Dermis blood vessel endothelial cell (primary cell): ENCODE results near the gene TAF5. TPM values are rescaled to one million over a fixed set of nuclear protein-coding genes. Genes with fewer than 3 reads are reported as not detected.
"Not testable (repeated sequence)": the region's sequence is repeated elsewhere in the genome, so short reads cannot be mapped to it uniquely, and the experiment has no call there.

Source experiments
- DNase-seq: peaks from one replicate; pipeline ENCODE4 v3.0.0; 2010
- total RNA-seq: library from RNA; depleted of rRNA; stranded (reverse); fragments of >200 nt; gene quantifications from 2 replicates; pipeline ENCODE4 v1.2.3, GENCODE V29; 2014

The TAF5 gene
- total RNA-seq, result 7.5 and 9.4 TPM in 2 replicates

DNA sequence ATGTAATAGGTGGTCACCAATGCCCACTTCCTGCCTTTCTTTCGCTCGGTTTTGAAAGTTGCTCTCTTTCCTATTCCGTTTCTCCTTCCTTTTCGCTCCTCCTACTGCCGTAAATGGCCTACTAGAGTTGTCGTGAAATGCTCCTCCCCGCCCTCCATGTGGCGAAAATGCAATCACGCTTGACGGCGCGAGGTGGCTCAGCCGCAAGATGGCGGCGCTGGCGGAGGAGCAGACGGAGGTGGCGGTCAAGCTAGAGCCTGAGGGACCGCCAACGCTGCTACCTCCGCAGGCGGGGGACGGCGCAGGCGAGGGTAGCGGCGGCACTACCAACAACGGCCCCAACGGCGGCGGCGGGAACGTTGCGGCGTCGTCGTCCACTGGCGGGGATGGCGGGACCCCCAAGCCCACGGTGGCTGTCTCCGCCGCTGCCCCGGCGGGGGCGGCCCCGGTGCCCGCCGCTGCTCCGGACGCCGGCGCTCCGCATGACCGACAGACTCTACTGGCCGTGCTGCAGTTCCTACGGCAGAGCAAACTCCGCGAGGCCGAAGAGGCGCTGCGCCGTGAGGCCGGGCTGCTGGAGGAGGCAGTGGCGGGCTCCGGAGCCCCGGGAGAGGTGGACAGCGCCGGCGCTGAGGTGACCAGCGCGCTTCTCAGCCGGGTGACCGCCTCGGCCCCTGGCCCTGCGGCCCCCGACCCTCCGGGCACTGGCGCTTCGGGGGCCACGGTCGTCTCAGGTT, at the start of gene TAF5:
Gene TAF5 (plus strand): TSS at position 195 of the 737 bp plus-strand sequence. CDS start 14 bp downstream, at position 209.
- peak; percentile 97 for DNase-seq

DNA sequence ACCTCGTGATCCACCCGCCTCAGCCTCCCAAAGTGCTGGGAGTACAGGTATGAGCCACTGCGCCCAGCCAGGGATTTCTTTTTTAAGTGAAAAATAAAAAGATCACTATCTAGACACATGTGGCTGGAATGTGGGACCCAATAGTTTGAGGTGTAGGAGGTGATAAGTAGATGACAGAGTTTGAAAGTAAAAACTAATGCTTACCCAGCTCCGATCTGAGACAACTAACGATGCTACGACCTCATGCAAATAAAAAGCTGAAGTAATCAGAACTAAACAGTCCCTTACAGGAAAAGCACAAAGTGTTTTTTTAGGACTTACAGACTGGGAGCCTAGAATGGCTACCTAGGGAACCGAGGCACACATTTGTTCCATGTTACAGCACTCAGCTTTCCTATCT, 39.9 kb upstream of the TAF5 start:
- DNase-seq, result no peak

DNA sequence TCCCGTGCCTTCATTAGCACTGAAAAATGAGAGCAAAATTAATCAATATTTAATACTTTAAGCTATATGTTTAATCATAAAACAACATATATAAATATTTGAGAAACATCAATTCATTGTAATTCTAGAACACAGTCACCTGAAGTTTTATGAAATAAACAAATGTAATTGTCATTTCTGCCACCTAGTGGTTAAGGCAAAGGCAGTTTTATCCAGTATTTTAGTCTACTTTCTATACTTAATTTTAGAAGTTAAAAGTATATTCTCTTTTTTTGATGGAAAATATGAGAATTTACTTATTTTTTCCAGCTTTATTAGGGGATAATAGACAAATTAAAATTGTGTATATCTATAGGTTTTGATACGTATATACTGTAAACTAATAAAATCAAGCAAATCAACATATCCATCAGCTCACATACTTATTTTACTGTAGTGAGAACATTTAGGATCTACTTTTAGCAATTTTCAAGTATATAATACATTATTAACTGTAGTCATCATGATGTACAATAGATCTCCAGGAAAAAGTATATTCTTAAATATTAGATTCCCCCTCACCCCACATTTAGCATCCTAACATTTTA, 33.7 kb upstream of the TAF5 start:
- peak; percentile 54 for DNase-seq

DNA sequence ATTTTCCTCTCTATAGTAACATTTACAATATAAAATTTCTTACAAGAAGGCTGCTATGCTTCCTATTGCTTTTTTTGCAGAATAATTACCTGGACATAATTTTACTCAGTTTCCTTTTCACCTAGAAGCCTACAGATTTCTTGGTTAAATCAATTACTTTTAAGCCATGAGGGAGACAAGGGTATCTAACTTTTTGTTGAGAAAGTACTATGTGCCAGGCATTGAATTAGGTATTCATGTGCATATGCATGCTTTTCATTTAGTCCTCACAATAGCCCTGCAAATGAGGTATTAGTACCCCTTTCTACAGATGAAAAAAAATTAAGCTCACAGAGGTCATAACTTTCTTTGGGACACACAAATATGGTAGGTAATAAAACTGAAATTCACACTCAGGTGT, 33.2 kb upstream of the TAF5 start:
- no peak for DNase-seq

DNA sequence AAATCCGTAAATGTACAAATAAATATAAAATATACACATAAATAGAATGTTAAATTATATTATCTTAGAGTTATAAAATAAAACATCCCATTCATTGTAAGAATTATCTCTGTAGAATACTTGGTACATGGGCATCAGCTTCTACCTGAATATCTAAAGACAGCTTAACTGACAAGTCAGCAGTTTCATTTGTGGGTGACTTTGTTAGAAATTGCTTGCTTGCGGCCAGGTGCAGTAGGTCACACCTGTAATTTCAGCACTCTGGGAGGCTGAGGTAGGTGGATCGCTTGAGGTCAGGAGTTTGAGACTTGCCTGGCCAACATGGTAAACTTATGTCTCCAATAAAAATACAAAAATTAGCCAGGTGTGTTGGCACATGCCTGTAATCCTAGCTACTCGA, 31.4 kb upstream of the TAF5 start:
- DNase-seq, result no peak

DNA sequence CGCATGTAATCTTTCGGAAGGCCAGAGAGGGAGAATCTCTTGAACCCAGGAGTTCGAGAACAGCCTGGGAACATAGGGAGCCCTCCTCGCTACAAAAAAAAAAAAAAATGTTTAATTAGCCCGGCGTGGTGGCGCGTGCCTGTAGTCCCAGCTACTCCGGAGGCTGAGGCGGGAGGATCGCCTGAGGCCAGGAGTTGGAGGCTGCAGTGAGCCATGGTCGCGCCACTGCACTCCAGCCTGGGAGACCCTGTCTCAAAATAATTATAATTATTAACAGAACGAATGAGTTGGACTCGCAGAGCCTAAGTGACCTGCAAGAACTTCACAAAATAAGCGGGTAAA, 17.6 kb upstream of the TAF5 start:
- DNase-seq, result peak; percentile 4

DNA sequence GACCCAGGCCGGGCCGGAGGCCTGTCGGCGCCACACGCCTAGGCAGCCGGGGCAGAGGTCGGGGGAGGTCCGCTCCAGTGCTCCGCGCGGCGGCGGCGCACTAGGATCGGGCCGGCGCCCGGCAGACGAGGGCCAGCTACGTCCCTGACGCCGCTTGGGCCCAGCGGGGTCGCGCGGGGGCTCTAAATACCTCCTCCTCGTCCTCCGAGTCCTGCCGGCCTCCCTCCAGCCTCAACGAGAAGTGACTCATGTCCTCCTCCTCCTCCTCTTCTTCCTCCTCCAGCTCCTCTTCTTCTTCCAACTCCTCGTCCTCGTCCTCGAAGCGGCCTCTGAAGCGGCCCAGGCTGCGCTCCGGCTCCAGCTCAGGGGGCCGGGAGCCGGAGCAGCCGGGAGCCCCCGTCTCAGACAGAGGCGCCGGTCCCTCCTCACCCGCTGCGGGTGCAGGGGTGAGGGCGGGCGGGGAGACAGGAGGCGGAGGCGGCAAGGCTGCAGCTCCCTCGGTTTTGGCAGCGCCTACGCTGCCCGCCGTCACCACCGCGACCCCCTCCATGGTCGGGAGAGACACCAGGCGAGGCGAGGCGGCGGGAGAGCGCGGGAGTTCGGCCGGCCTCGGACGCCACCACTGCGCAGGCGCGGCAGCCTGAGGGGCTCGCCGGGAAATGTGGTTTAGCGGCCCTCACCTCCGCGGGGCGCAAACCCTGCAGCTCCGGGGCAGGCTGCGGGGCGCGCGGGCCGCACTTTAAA, 17.1 kb upstream of the TAF5 start, which contains the start of gene PCGF6:
Gene PCGF6 (minus strand): TSS at position 624 of the 744 bp plus-strand sequence. CDS start 74 bp downstream, at position 550.
- DNase-seq, result peak; percentile 89

DNA sequence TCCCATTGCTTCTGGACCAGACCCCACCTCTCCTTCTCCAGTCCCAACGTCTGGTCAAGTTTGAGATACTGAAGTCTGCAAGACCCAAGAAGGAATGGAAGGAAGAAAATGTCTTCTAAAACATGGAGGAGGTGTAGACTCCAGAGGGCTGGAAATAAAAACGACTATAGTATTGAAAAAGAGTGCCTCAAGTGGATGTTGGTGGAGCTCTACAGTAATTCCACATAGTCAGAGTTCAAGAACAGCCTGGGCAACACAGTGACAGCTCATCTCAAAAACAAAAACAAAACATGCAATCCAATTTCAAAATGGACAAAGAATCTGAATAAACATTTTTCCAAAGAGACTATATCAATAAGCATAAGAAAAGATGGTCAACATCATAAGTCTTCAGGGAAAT, 14.5 kb upstream of the TAF5 start:
- DNase-seq, result no peak

DNA sequence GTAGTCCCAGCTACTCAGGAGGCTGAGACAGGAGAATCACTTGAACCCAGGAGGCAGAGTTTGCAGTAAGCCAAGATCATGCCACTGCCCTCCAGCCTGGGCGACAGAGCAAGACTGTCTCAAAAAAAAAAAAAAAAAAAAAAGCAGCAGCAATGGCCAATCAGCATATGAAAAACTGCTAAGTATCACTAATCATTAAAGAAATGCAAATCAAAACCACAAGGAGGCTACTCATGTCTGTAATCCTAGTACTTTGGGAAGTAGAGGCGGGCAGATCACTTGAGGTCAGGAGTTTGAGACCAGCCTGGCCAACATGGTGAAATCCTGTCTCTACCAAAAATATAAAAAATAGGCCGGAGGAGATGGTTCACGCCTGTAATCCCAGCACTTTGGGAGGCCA, 13.2 kb upstream of the TAF5 start:
- not testable (repeated sequence) for DNase-seq

DNA sequence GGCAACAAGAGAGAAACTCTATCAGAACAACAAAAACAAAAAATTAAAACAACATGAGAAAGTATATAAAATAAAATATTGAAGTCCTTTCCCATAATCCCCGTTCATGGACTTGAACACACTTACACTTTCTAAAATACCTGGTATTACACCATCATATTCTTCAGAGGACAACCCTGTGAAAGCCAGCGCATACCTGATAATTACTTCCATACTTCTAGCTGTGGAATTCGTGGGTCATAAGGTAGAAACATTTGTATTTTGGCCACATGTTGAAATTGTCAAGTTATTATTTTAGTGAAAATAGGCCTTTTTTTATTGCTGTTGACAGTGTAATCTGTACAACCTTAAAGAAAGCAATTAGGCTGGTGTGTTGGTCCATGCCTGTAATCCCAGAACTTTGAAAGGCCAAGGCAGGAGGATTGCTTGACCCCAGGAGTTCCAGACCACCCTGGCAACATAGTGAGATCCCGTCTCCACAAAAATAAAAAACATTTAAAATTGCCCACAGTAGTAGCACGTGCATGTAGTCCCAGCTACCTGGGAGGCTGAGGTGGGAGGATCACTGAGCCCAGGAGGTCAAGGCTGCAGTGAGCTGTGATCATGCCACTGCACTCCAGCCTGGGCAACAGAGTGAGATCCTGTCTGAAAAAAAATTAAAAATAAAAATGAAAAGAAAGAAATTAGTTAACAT, 11.7 kb upstream of the TAF5 start:
- no peak for DNase-seq

DNA sequence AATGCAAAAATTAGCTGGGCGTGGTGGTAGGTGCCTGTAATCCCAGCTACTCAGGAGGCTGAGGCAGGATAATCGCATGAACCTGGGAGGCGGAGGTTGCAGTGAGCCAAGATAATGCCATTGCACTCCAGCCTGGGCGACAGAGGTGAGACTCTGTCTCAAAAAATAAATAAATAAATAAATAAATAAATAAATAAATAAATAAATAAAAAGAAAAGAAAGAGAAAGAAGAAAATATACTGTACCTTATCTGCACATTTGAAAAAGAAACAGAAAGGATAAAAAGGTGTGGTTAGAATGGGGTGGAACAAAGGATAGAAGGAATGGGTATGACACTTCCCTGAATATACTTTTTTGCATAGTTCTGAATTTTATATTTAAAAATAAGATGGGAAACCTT, 8.3 kb upstream of the TAF5 start:
- DNase-seq, result not testable (repeated sequence)

DNA sequence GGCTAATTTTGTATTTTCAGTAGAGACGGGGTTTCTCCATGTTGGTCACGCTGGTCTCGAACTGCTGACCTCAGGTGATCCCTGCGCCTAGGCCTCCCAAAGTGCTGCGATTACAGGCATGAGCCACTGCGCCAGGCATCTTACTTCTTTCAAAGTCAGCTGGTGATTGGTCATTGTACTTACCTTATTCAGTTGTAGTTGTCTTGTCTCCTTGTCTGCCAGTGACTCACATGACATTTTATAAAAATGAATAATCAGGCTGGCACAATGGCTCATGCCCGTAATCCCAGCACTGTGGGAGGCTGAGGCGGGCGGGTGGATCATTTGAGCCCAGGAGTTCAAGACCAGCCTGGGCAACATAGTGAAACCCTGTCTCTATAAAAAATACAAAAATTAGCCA, 7.0 kb upstream of the TAF5 start:
- not testable (repeated sequence) for DNase-seq

DNA sequence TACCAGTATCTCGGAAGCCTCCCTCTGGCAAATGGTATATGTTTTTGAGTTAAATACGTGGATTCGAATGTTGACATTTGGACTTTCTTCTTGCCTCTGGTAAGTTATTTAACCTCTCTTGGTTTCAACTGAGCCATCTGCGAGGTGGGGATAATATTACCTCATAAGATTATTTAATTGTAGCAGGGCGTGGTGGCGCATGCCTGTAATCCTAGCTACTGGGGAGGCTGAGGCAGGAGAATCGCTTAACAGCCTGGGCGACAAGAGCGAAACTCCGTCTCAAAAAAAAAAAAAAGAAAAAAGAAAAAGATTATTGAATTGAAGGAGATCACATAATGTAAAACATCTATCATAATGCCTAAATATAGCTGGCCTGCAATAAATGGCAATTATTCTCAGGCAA, 396 bp upstream of the TAF5 start:
- no peak for DNase-seq

DNA sequence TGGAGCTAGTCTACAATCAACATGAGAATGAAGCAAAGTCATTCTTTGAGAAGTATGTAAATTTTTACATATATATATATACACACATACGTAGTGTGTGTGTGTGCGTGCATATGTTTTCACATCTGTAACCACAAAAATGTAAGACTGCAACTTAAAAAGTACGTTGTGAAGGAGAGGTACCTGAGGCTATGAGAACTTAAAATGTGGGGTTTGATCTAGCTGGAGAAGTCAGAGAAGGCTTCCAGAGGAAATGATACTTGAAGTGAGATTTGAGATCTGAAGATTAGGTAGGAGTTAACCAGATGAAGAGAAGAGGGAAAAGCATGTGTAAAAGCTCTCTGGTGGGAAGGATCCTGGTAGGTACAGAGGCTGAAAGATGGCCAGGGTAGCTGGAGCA, 5.8 kb downstream of the TAF5 start:
- DNase-seq, result no peak

DNA sequence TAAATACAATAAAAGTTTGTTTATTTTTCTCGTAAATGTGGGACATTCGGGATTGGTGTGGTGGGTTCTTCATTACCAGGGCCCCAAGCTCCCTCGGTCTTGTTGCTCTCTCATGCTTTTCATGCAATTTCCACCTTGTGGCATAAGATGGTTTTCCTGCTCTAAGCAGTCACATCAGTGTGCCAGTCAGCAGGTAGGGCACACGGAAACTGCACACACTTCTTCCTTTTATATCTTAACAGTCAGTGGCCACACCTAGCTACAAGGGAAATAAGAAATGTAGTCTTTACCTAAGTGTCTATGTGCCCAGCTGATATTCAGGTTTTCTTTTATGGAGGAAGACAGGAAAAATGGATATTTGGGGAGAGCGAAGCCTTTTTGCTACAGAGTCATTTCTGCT, 6.5 kb downstream of the TAF5 start:
- no peak for DNase-seq

DNA sequence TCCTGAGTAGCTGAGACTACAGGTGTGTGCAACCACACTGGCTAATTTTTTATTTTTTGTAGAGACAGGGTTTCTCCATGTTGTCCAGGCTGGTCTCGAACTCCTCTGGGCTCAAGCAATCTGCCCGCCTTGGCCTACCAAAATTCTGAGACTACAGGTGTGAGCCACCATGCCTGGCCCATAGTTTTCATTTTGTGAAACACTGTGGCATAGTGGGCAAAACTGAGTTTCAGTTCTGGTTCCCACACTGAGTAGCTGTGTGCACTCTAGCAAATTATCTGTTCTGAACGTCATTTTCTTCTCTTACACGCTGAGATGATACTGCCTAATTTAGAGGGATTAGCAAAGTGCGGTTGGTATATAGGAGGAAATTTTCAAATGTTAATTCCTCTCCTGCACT, 15.0 kb downstream of the TAF5 start:
- no peak for DNase-seq

DNA sequence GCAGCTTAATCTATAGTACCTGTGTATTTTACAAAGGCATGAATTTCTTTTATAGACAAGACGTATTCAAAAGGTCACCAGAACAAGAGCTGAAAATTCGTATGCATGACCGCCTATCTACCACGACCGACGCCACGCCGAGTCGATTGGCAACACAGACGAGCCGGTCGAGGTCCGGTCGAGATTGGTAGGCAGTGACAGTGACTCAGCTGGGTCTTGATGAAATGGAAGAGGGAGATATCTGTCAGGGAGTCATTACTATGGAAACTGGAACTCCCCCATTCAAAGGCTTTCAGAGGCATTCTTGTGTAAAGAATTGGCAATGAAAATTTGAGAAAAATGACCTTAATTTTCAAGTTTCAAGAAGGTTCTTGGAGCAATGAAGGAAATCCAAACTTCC, 26.4 kb downstream of the TAF5 start:
- DNase-seq, result no peak

DNA sequence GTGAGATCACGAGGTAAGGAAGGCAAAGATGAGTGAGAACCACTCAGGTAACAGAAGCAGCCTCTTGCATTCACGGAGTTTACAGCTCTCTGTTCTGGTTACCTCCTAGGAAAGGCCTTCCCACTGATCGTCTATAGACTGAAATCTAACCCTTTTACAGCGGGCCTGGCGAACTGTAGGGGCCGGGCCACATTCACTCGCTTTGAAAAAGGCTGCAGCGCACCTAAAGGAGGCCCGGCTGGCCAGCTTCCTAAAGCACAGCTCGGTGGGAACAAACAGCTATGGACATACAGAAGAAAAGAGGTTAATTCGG, 27.9 kb downstream of the TAF5 start:
- peak; percentile 37 for DNase-seq

DNA sequence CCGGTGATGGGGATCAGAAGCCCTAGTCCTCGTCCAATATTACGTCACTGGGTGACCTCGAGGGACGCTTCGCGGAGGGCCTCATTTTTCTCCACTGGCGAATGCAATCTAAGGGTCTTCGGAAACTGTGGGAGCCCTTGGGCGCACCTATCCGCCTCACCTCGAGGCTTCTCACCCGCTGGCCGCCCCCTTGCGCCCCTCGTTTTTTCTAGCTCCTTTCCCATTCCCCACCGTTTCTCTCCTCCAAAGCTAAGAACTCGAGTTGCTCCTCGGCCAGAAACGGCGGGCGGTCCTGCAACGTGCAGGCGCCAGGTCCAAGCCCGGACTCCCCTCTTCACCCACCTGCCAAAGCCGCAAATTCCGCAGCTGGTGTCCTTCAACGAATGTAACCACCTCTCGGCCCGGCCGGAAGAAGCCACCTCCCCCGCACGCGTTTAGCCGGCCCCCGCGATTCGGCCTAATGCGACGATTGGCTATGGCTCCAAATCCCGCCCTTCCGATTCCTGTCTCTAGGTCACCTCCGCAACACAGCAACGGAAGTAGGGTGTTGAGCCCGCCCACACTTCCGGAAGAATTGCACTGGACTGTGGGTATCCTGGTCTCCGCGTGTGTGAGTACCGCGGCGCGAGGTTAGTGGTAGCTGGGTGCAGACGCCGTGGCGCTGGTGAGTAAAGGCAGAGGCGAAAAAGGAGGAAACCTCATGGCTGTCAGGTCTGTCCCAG, 28.5 kb downstream of the TAF5 start, which contains the start of the genes ATP5MK and PDCD11:
Gene ATP5MK (minus strand): TSS at position 409 of the 722 bp plus-strand sequence. CDS start 4,018 bp downstream, outside the sequence.
Gene PDCD11 (plus strand): TSS at position 560 of the 722 bp plus-strand sequence. CDS start 1,801 bp downstream, outside the sequence.
- DNase-seq, result peak; percentile 99

DNA sequence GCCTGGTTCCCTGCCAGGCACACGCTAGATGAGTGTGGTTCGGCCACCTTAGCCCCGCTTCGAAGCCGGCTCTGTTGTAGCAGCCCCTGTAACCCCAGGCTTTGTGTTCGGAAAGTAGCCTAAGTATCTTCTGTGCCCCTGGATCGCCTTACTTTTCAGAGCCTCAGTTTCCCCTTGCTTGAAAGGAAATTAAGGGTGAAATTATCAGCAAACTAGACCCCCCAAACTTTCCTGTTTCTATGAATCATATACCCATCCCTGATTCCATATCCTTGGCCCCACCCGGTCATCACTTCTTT, 29.0 kb downstream of the TAF5 start:
- no peak for DNase-seq

DNA sequence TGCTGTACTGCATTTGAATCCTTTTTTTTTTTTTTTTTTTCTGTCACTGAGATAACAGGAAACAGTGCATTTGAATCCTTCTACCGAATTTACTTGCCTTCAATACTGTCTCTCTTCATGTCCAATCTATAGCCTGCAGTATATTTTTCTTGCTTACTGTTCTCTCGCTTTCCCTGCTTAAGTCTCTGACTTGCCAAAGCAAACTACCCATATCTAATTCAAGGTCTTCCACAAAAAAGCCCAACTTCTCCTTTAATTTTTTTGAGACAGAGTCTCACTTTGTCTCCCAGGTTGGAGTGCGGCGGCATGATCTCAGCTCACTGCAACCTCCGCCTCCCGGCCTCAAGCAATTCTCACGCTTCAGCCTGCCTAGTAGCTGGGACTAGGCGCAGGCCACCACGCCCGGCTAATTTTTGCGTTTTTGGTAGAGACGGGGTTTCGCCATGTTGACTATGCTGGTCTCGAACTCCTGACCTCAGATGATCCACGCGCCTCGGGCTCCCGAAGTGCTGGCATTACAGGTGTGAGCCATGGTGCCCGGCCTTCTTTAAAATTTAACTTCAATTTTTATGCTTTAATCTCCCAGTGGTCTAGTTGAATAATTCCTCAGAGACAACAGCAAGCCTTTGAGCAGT, 29.5 kb downstream of the TAF5 start:
- DNase-seq, result no peak

DNA sequence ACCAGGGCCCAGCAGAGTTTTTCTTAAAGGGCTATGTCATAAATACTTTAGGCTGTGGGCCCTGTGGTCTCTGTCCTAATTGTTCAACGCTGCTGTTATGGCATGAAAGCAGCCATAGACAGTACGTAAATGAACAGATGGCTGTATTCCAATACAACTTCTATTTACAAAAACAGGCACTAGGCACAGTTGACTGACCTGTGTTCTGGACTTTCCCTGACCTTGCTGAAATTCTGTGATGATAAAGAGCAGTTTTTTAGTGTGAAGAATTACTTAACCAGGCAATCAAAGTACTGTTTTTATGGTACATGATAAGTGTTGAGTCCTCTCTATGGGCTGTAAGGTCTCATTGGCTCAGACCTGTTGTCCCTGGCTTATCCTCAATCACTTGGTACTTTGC, 45.8 kb downstream of the TAF5 start:
- no peak for DNase-seq
